Medulla oblongata (tissue), 1 donor: ENCODE data around the gene EML6.

Experiments used
- DNase-seq: peaks from one replicate; pipeline ENCODE4 v3.0.0-alpha.2; 2015; ENCODE audit errors: extremely low spot score

The EML6 gene

GRCh38 chr2:54706622-54707021 is 16.8 kb upstream of the EML6 start:
- DNase-seq = no peak

- no peak for DNase-seq
These were observed 14.7 kb upstream of the EML6 start for GRCh38 chr2:54708584-54709335.

GRCh38 chr2:54709336-54709809 is 14.1 kb upstream of the EML6 start:
- DNase-seq = peak; percentile 33

GRCh38 chr2:54710216-54710615 is 13.2 kb upstream of the EML6 start:
- DNase-seq = no peak

GRCh38 chr2:54712516-54712915 is 10.9 kb upstream of the EML6 start:
- no peak for DNase-seq

GRCh38 chr2:54714996-54715395 is 8.5 kb upstream of the EML6 start:
- DNase-seq = no peak

GRCh38 chr2:54716375-54716774 is 7.1 kb upstream of the EML6 start:
- DNase-seq = no peak

- no peak for DNase-seq
These were observed 2.9 kb upstream of the EML6 start for GRCh38 chr2:54720563-54720962.

- no peak for DNase-seq
These were observed 821 bp upstream of the EML6 start for GRCh38 chr2:54722641-54723040.

- DNase-seq = peak; percentile 32
These were observed 616 bp downstream of the EML6 start for GRCh38 chr2:54723996-54724559.

- DNase-seq = peak; percentile 17
These were observed 1.3 kb downstream of the EML6 start for GRCh38 chr2:54724560-54725342.

GRCh38 chr2:54725343-54726099 is 2.1 kb downstream of the EML6 start:
- no peak for DNase-seq

GRCh38 chr2:54726431-54726830 is 3.0 kb downstream of the EML6 start:
- DNase-seq = no peak

- no peak for DNase-seq
These were observed 3.5 kb downstream of the EML6 start for GRCh38 chr2:54726940-54727339.

GRCh38 chr2:54728669-54729120 is 5.2 kb downstream of the EML6 start:
- no peak for DNase-seq

GRCh38 chr2:54735636-54736035 is 12.2 kb downstream of the EML6 start:
- no peak for DNase-seq

GRCh38 chr2:54738281-54738680 is 14.8 kb downstream of the EML6 start:
- no peak for DNase-seq

GRCh38 chr2:54740333-54740732 is 16.9 kb downstream of the EML6 start:
- no peak for DNase-seq

GRCh38 chr2:54741250-54741649 is 17.8 kb downstream of the EML6 start:
- DNase-seq = no peak

- no peak for DNase-seq
These were observed 26.6 kb downstream of the EML6 start for GRCh38 chr2:54750040-54750439.

- DNase-seq = no peak
These were observed 29.0 kb downstream of the EML6 start for GRCh38 chr2:54752439-54752838.
